ENCODE measurements around the gene CIAPIN1. TPM values are rescaled to one million over a fixed set of nuclear protein-coding genes. Genes with fewer than 3 reads are reported as not detected.

Gene CIAPIN1
- 34.3 TPM for total RNA-seq (2013)
- polyA plus RNA-seq (10 to 100 TPM; 24.0 to 46.5 (median 42.1) TPM), polyA minus RNA-seq (14.5 and 23.6 TPM in 2 replicates), total RNA-seq (8.7 to 22.6 (median 14.2) reads per million in 11 experiments)

DNA sequence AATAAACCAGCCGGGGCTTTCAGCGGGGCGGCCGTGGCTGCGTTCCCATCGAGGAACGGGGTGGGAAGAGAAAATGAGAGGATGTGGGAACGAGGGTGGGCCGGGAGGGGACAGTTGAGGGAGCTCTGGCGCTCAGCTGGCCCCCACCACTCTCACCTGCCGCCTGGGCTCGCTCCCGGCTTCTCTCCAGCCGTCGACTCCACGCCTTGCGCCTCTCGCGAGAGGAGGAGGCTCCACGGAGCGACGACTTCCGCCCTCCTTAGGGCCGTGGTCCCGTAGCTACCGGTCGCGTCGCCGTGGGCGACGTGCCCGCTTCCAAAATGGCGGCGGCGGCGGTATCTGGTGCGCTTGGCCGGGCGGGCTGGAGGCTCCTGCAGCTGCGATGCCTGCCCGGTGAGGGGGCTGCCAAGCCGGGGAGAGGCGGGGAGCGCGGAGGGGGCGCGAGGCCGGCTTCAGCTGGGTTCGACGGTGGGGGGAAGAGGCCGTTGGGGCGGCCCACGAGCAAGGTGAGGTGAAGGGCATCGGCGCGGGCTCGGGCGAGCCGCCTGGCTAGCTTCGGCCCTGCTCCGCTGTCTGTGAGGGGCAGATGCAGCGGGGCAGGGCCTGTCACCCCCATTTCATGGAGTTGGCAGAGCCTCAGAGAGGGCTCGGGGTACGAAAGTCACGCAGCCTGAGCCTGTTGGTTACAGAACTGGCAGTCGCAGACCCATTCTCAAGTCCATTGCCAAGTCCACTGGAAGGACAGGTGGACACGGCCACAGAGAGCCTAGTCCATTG, at the start of gene CIAPIN1, which contains the start of gene COQ9:
Gene CIAPIN1, minus strand, starts transcription at position 200 of the 777 bp plus-strand sequence. CDS start 6,457 bp downstream, outside the sequence.
Gene COQ9, plus strand, starts transcription at position 294 of the 777 bp plus-strand sequence. Its CDS starts 27 bp downstream, at position 321.
- peak within 1 kb of the TSS; percentile 96 for H3K9ac ChIP-seq (ENCODE audit: insufficient read depth, low read length, poor library complexity, severe bottlenecking)
- under 1% methylated on average over 58 of the region's 68 CpGs for WGBS (ENCODE audit: insufficient coverage)
- peaks cover 16 to 22% of the 10 kb centered on the region in 2 donors for H3K4me1 ChIP-seq (ENCODE audit: control insufficient read depth in 1 of 2, insufficient read depth in 2 of 2, low read length in 2 of 2)
- H3K4me2 ChIP-seq (replicated peaks; ENCODE audit: extremely low read depth, low read length, poor library complexity, severe bottlenecking): peak within 1 kb of the TSS; percentile 99
- TF ChIP-seq, protein P1, sequence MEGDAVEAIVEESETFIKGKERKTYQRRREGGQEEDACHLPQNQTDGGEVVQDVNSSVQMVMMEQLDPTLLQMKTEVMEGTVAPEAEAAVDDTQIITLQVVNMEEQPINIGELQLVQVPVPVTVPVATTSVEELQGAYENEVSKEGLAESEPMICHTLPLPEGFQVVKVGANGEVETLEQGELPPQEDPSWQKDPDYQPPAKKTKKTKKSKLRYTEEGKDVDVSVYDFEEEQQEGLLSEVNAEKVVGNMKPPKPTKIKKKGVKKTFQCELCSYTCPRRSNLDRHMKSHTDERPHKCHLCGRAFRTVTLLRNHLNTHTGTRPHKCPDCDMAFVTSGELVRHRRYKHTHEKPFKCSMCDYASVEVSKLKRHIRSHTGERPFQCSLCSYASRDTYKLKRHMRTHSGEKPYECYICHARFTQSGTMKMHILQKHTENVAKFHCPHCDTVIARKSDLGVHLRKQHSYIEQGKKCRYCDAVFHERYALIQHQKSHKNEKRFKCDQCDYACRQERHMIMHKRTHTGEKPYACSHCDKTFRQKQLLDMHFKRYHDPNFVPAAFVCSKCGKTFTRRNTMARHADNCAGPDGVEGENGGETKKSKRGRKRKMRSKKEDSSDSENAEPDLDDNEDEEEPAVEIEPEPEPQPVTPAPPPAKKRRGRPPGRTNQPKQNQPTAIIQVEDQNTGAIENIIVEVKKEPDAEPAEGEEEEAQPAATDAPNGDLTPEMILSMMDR (IDR thresholded peaks at IDR 0.05): no peak
- intact Hi-C loops (cut with micrococcal nuclease): loop anchor here in 1 of 2 donors (2.0 to 10.0 kb wide), 2 partner anchors 15 to 263 kb away; partner anchors contain the start of genes POLR2C, PSME3IP1 and RSPRY1
- H3K27ac ChIP-seq (ENCODE audit: low read depth in 1 of 2, low read length in 2 of 2): peak within 1 kb of the TSS; percentile 40 to 89
- H3K9me3 ChIP-seq (replicated peaks in 1 of 2; ENCODE audit: control insufficient read depth in 1 of 2, insufficient read depth in 1 of 2, low read length in 2 of 2): no peaks in the 10 kb centered on the region
- peaks cover 19% of the 10 kb centered on the region for H3K4me1 Mint-ChIP-seq
- H2AFZ ChIP-seq (ENCODE audit: insufficient read depth, low read depth, low read length, poor library complexity, severe bottlenecking): peak within 1 kb of the TSS; percentile 98
- peaks cover 15 to 17% of the 10 kb centered on the region in 2 donors for H3K36me3 Mint-ChIP-seq
- peak within 1 kb of the TSS; percentile 88 to 92 (median 92) for H3K4me3 ChIP-seq (replicated peaks in 1 of 3; ENCODE audit: low read depth in 2 of 3, low read length in 3 of 3)
- H4K20me1 ChIP-seq (ENCODE audit: insufficient read depth, low read length): no peaks in the 10 kb centered on the region
- H3K4me3 Mint-ChIP-seq: peak within 1 kb of the TSS; percentile 93 to 94
- H3K79me2 ChIP-seq (ENCODE audit: insufficient read depth, low read length): peaks cover 51% of the 10 kb centered on the region
- H3K27me3 ChIP-seq (ENCODE audit: control insufficient read depth in 2 of 2, insufficient read depth in 2 of 2, low read length in 2 of 2): no peaks in the 10 kb centered on the region
- no peaks in the 10 kb centered on the region for H3K27me3 Mint-ChIP-seq (ENCODE audit: low read depth in 3 of 3)
- H3K9me3 Mint-ChIP-seq: peaks cover 0 to 3% (median 0%) of the 10 kb centered on the region in 7 donors
- peaks cover 15 to 24% of the 10 kb centered on the region in 2 donors for H3K36me3 ChIP-seq (replicated peaks in 1 of 2; ENCODE audit: control insufficient read depth in 1 of 2, insufficient read depth in 2 of 2, low read length in 2 of 2)
- peak within 1 kb of the TSS; percentile 81 to 96 (median 87) for H3K27ac Mint-ChIP-seq
- DNase-seq: peak; percentile 91 to 93 (median 91)

DNA sequence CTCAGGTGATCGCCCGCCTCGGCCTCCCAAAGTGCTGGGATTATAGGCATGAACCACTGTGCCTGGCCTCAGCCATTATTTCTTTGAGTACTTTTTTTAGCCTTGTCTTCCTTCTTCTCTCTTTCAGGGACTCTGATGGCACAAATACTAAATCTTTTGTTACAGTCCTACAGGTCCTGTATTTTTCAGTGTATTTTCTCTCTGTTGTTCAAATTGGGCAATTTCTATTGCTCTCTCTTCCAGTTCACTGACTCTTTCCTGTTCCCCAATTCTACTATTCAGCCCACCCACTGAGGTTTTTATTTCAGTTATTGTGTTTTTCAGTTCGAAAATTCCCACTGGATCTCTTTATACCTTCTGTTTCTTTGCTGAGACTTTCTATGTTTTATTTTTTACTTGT, 46.6 kb upstream of the CIAPIN1 start:
- intact Hi-C loops (cut with micrococcal nuclease): no loop called here
- Histone ChIP-seq H3K36me3 (replicated peaks in 1 of 2; ENCODE audit: control insufficient read depth in 1 of 2, insufficient read depth in 2 of 2, low read length in 2 of 2) (no peaks in the 10 kb centered on the region), H3K4me1 (ENCODE audit: control insufficient read depth in 1 of 2, insufficient read depth in 2 of 2, low read length in 2 of 2) (no peaks in the 10 kb centered on the region), H3K27me3 (ENCODE audit: control insufficient read depth in 2 of 2, insufficient read depth in 2 of 2, low read length in 2 of 2) (no peaks in the 10 kb centered on the region), H3K79me2 (ENCODE audit: insufficient read depth, low read length) (no peaks in the 10 kb centered on the region), H3K9me3 (replicated peaks in 1 of 2; ENCODE audit: control insufficient read depth in 1 of 2, insufficient read depth in 1 of 2, low read length in 2 of 2) (no peaks in the 10 kb centered on the region), H3K4me2 (replicated peaks; ENCODE audit: extremely low read depth, low read length, poor library complexity, severe bottlenecking) (no peak overlapping the region), H4K20me1 (ENCODE audit: insufficient read depth, low read length) (no peaks in the 10 kb centered on the region), H3K27ac (ENCODE audit: low read depth in 1 of 2, low read length in 2 of 2) (no peak overlapping the region), H3K9ac (ENCODE audit: insufficient read depth, low read length, poor library complexity, severe bottlenecking) (no peak overlapping the region), H3K4me3 (replicated peaks in 1 of 3; ENCODE audit: low read depth in 2 of 3, low read length in 3 of 3) (no peak overlapping the region), H2AFZ (ENCODE audit: insufficient read depth, low read depth, low read length, poor library complexity, severe bottlenecking) (no peak overlapping the region)
- no peaks in the 10 kb centered on the region for H3K4me1 Mint-ChIP-seq
- H3K36me3 Mint-ChIP-seq: no peaks in the 10 kb centered on the region
- no peak overlapping the region for H3K4me3 Mint-ChIP-seq
- no peak for DNase-seq
- TF ChIP-seq, protein P1 (IDR thresholded peaks at IDR 0.05): no peak
- H3K27me3 Mint-ChIP-seq (ENCODE audit: low read depth in 3 of 3): peaks cover 4 to 7% (median 5%) of the 10 kb centered on the region in 3 donors
- WGBS (ENCODE audit: insufficient coverage): 100% methylated on average over 1 of the region's 4 CpGs
- no peaks in the 10 kb centered on the region for H3K9me3 Mint-ChIP-seq
- H3K27ac Mint-ChIP-seq: no peak overlapping the region

Measured in CD14-positive monocyte (primary cell).